ENCODE data around the gene SLC17A9. TPM values are rescaled to one million over a fixed set of nuclear protein-coding genes. Genes with fewer than 3 reads are reported as not detected.
A peak's percentile ranks its signal among the peaks of the same experiment; 100 is the strongest.

The SLC17A9 gene
- total RNA-seq, 1 donor from 2014 or later = 5.3 TPM

DNA sequence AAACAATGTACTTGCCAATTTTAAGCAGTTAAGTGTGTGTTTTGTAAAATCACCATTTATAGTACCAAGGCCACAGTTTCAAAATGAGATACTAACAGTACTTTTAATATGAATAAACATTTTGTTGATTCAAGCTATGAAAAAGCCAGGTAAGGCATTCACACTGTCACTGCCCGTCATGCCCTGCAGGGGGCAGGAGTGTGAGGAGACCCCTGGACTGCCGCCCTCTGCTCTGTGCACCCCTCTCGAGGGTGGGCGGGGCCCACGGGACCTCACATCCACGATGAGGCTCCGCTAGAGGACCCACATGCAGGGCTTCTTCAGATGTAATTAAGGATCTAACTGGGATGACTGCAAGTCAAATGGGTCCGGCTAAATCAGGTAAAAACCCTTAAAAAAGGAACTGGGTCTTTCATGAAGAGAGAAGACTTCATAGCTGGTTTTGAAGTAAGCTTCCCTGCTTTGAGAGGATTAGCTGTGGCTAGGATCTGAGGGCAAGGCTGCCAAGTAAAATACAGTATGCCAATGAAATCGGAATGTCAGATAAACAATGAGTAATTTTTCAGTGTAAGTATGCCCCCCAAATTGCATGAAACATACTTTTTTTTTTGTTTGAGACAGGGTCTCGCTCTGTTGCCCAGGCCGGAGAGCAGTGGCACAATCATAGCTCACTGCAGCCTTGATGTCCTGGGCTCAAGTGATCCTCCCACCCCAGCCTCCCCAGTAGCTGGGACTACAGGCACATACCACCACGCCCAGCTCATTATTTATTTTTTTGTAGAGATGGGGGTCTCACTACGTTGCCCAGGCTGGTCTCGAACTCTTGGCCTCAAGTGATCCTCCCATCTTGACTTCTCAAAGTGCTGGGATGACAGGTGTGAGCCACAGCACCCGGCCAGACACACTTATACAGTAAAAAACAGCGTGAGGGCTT is 44.9 kb upstream of the SLC17A9 start:
- no peak for DNase-seq (ENCODE audit: low spot score in 2 of 2, unreplicated experiment in 2 of 2)
- Mint-ChIP-seq H3K27ac (no peak overlapping the region), H3K4me3 (no peak overlapping the region), H3K27me3 (ENCODE audit: low read depth) (no peaks in the 10 kb centered on the region), H3K9me3 (no peaks in the 10 kb centered on the region), H3K4me1 (no peaks in the 10 kb centered on the region), H3K36me3 (peaks cover 55% of the 10 kb centered on the region)
- TF ChIP-seq, protein P1, sequence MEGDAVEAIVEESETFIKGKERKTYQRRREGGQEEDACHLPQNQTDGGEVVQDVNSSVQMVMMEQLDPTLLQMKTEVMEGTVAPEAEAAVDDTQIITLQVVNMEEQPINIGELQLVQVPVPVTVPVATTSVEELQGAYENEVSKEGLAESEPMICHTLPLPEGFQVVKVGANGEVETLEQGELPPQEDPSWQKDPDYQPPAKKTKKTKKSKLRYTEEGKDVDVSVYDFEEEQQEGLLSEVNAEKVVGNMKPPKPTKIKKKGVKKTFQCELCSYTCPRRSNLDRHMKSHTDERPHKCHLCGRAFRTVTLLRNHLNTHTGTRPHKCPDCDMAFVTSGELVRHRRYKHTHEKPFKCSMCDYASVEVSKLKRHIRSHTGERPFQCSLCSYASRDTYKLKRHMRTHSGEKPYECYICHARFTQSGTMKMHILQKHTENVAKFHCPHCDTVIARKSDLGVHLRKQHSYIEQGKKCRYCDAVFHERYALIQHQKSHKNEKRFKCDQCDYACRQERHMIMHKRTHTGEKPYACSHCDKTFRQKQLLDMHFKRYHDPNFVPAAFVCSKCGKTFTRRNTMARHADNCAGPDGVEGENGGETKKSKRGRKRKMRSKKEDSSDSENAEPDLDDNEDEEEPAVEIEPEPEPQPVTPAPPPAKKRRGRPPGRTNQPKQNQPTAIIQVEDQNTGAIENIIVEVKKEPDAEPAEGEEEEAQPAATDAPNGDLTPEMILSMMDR (IDR thresholded peaks at IDR 0.05; ENCODE audit: unreplicated experiment) = peak; percentile 17

DNA sequence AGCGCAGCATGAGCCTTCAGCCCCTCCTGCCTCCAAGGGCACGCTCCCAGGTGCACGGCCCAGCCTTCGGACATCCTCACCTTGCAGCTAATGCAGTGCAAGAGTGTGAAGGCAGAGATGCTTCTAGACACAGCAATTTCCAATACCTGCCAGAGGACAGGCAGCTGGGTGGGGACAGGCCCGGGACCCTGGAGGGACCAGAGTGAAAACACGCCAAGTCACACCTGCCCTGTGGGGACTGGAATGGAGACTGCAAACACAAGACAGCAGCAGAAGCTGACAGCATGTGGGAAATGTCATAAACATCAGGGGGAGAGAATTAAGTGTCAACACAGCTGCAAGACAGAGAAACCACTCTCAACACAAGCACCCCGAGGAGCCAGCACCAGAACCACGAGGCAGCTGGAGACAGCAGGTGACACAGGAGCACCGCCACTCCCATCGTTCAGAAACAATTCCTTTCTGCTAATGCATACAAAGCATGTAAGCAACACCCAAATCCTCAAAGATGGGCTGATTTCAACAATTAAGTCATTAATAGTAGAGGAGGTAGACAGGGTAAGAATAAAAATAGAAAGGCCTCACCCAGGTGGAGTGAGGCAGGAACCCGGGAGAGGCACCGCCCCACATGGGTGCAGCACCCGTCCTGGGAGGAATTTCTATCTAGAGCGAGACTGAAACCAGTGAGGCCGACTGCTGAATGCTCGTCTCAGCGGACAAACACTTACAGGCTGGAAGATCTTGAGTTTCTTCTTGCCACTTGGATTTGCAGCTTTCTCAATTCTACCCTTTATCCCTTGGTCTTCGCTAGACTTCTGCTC is 43.3 kb upstream of the SLC17A9 start:
- no peak for DNase-seq (ENCODE audit: low spot score in 2 of 2, unreplicated experiment in 2 of 2)
- TF ChIP-seq, protein P1 (IDR thresholded peaks at IDR 0.05; ENCODE audit: unreplicated experiment) = no peak
- H3K27ac Mint-ChIP-seq = no peak overlapping the region
- no peaks in the 10 kb centered on the region for H3K9me3 Mint-ChIP-seq
- H3K27me3 Mint-ChIP-seq (ENCODE audit: low read depth) = no peaks in the 10 kb centered on the region
- no peak overlapping the region for H3K4me3 Mint-ChIP-seq
- peaks cover 53% of the 10 kb centered on the region for H3K36me3 Mint-ChIP-seq
- H3K4me1 Mint-ChIP-seq = peaks cover 3% of the 10 kb centered on the region

DNA sequence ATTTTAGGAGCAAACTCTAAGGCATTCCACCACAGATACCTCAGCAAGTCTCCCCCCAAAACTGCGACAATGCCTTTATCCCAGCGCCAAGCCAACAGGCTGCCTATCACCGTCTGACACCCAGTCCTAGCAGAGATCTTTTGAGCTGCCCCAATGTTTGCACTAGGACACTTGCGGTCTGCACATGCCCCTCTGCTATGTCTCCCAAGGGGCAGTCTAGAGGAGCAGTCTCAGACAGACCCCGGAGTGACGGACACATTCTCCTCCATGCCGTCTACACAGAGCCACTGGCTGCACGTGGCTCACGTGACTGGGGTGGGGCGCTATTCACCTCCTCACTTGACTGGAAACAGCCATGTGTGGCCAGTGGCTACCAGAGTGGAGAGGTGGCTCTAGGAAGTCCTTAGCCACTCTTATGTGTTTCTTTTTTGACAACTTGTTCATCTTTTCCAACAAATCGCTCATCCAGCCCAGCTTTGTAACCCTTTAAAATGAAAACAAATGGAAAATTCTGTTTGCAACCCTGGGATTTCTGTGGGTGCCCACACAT is 42.2 kb upstream of the SLC17A9 start:
- H3K27ac Mint-ChIP-seq = no peak overlapping the region
- no peaks in the 10 kb centered on the region for H3K9me3 Mint-ChIP-seq
- TF ChIP-seq, protein P1 (IDR thresholded peaks at IDR 0.05; ENCODE audit: unreplicated experiment) = no peak
- no peaks in the 10 kb centered on the region for H3K27me3 Mint-ChIP-seq (ENCODE audit: low read depth)
- H3K4me1 Mint-ChIP-seq = peaks cover 8% of the 10 kb centered on the region
- DNase-seq (ENCODE audit: low spot score in 2 of 2, unreplicated experiment in 2 of 2) = no peak
- H3K4me3 Mint-ChIP-seq = no peak overlapping the region
- peaks cover 45% of the 10 kb centered on the region for H3K36me3 Mint-ChIP-seq

DNA sequence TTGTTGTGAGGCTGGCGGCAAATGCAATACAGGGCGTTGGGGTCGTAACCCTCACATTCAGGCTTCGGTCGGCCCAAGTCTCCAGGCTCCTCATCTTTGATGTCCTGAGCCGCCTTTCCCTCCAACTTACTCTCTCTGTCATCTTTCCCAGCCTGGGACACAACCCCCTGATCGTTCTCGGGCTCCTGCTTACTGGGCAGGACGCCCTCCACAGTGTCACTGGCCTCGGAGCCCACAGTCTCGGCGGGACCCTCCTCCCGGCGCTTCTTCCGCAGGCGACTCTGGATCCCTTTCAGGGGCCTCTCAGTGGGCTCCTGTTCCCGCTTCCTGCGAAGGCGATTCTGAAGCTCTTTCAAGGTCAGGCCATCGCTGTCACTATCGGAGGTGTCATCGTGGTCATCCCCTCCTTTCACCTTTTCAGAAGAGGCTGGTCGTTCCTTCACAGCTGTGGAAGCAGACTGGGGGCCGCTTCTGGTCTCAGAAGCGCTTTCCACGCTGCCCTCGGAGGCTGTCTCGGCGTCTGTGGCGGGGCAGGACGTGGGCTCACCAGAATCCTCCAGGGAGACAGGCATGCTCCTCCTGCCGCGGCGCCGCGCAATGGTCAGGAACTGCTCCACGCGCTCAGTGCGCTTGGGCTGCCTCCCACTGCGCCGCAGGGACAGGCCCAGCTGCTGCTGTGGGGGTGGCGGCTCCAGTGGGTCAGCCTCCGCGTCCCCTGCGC is 41.6 kb upstream of the SLC17A9 start:
- Mint-ChIP-seq H3K9me3 (no peaks in the 10 kb centered on the region), H3K4me1 (peaks cover 8% of the 10 kb centered on the region), H3K36me3 (peaks cover 40% of the 10 kb centered on the region), H3K27ac (no peak overlapping the region), H3K27me3 (ENCODE audit: low read depth) (no peaks in the 10 kb centered on the region), H3K4me3 (no peak overlapping the region)
- TF ChIP-seq, protein P1 (IDR thresholded peaks at IDR 0.05; ENCODE audit: unreplicated experiment) = no peak
- no peak for DNase-seq (ENCODE audit: low spot score in 2 of 2, unreplicated experiment in 2 of 2)

DNA sequence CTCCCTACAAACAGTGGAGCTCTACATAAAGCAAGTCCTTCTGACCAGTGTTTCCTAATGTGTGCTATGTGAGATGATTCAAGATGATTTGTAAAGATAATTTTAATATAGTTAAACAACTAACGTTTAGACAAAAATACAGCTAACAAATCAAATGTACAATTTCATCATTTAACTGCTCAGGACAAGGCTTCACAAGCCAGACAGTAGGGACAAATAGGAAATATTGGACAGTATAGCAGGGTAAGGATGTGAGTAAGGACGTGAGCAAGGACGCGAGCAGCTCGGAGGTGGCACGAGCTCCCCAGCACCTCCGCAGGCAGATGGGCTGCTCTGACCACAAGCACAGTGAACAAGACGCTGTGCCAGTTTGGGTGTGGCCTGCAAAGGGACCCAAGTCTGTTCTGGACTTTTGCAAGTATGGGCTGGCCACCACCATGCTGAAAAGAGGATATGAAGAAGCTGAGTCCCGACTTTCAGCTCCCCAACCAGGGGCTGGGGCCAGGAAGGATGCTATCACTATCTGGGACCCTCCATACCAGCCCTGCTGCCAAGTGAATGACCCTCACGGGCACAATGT is 40.7 kb upstream of the SLC17A9 start:
- Mint-ChIP-seq H3K27me3 (ENCODE audit: low read depth) (no peaks in the 10 kb centered on the region), H3K4me3 (no peak overlapping the region), H3K4me1 (peaks cover 12% of the 10 kb centered on the region), H3K9me3 (no peaks in the 10 kb centered on the region), H3K27ac (no peak overlapping the region), H3K36me3 (peaks cover 31% of the 10 kb centered on the region)
- TF ChIP-seq, protein P1 (IDR thresholded peaks at IDR 0.05; ENCODE audit: unreplicated experiment) = no peak
- DNase-seq (ENCODE audit: low spot score in 2 of 2, unreplicated experiment in 2 of 2) = no peak
